OCI-LY1 (cell line): ENCODE measurements around the gene FILIP1L.
"Not testable (repeated sequence)": the region's sequence is repeated elsewhere in the genome, so short reads cannot be mapped to it uniquely, and the experiment has no call there.

Source experiments
- EZH2 ChIP-seq: fragments of 200-600 bp; sonication (generic), shearing (Covaris generic); IDR thresholded peaks from 2 replicates; pipeline ENCODE4 v1.8.0; 2017; ENCODE audit warnings: borderline replicate concordance, mixed run types, mild to moderate bottlenecking, antibody characterized with exemption, low read length, moderate library complexity, mixed read lengths
- TF ChIP-seq, protein P1 (sequence below): fragments of 200-600 bp; sonication (generic), shearing (Covaris generic); IDR thresholded peaks from 2 replicates; pipeline ENCODE4 v1.5.1; 2017; ENCODE audit warnings: mild to moderate bottlenecking, antibody characterized with exemption, low read length, moderate library complexity, mixed read lengths

DNA sequence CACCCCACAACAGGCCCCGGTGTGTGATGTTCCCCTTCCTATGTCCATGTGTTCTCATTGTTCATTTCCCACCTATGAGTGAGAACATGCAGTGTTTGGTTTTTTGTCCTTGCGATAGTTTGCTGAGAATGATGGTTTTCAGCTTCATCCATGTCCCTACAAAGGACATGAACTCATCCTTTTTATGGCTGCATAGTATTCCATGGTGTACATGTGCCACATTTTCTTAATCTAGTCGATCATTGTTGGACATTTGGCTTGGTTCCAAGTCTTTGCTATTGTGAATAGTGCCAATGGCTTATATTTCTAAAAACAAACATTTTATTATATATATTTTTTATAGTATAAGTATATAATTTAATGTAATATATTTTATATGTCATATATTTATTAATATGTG is 62.8 kb downstream of the FILIP1L start:
- TF ChIP-seq EZH2, result not testable (repeated sequence)
- TF ChIP-seq, protein P1, sequence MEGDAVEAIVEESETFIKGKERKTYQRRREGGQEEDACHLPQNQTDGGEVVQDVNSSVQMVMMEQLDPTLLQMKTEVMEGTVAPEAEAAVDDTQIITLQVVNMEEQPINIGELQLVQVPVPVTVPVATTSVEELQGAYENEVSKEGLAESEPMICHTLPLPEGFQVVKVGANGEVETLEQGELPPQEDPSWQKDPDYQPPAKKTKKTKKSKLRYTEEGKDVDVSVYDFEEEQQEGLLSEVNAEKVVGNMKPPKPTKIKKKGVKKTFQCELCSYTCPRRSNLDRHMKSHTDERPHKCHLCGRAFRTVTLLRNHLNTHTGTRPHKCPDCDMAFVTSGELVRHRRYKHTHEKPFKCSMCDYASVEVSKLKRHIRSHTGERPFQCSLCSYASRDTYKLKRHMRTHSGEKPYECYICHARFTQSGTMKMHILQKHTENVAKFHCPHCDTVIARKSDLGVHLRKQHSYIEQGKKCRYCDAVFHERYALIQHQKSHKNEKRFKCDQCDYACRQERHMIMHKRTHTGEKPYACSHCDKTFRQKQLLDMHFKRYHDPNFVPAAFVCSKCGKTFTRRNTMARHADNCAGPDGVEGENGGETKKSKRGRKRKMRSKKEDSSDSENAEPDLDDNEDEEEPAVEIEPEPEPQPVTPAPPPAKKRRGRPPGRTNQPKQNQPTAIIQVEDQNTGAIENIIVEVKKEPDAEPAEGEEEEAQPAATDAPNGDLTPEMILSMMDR, result not testable (repeated sequence)
